Activated CD8-positive, alpha-beta T cell treated with anti-CD3 and anti-CD28 coated beads for 36 hours (primary cell): ENCODE results near the gene PHLDB3. TPM values are rescaled to one million over a fixed set of nuclear protein-coding genes. Genes with fewer than 3 reads are reported as not detected.

ENCODE experiments used
- ATAC-seq: fragments of 200-7000 bp; cut with Tn5 transposase; one replicate; pipeline ENCODE4 v1.10.0; 2021; ENCODE audit warnings: mild to moderate bottlenecking, moderate library complexity
- CTCF ChIA-PET: fragments of 350-600 bp; sonication (Branson Sonifier 250); formaldehyde crosslinking; loops from one replicate; lab custom pipeline; 2021; ENCODE audit warnings: antibody characterized with exemption; lab: Charles Lee
- POLR2A ChIA-PET: fragments of 350-600 bp; sonication (Branson Sonifier 250); formaldehyde crosslinking; loops from one replicate; lab custom pipeline; 2021; ENCODE audit warnings: antibody characterized with exemption; lab: Charles Lee
- DNase-seq: peaks from one replicate; pipeline ENCODE4 v3.0.0-alpha.2; 2020
- H3K27ac Mint-ChIP-seq: one replicate; pipeline ENCODE4 v1.8.0; 2021; ENCODE audit warnings: mild to moderate bottlenecking, mixed read lengths
- H3K27me3 Mint-ChIP-seq: one replicate; pipeline ENCODE4 v1.8.0; 2021; ENCODE audit warnings: mixed read lengths
- H3K36me3 Mint-ChIP-seq: one replicate; pipeline ENCODE4 v1.8.0; 2021; ENCODE audit warnings: low read depth, mixed read lengths
- H3K4me1 Mint-ChIP-seq: one replicate; pipeline ENCODE4 v1.8.0; 2021; ENCODE audit warnings: low read depth, mixed read lengths
- H3K4me3 Mint-ChIP-seq: one replicate; pipeline ENCODE4 v1.8.0; 2021; ENCODE audit warnings: mild to moderate bottlenecking, moderate library complexity, mixed read lengths
- H3K9me3 Mint-ChIP-seq: one replicate; pipeline ENCODE4 v1.8.0; 2021; ENCODE audit warnings: mixed read lengths
- CTCF ChIP-seq: fragments of 200-600 bp; IDR thresholded peaks from one replicate; pipeline ENCODE4 v1.8.0; 2022; ENCODE audit warnings: antibody characterized with exemption, mild to moderate bottlenecking
- intact Hi-C: fragments of 100-400 bp; cut with micrococcal nuclease; formaldehyde crosslinking; loops from one replicate; pipeline ENCODE4 v1.10.0; 2022
- total RNA-seq, 2 experiments: library from RNA; stranded (reverse); gene quantifications; one replicate each; pipeline ENCODE4 v1.2.3, GENCODE V29; 2021

Gene PHLDB3
- total RNA-seq, 2 experiments from 2014 or later: 14.7 to 17.5 TPM

- POLR2A ChIA-PET: interaction anchor here (0.7 to 1.9 kb wide), 4 partner anchors 27 to 81 kb away, joined by 3 to 5 read pairs (median 4); partner anchors contain the start of genes IRGQ and ZNF576
- peak overlapping the region; percentile 50 for H3K27ac Mint-ChIP-seq
Measured at GRCh38 chr19:43534816-43535761, 30.5 kb upstream of the PHLDB3 start.

GRCh38 chr19:43534305-43534815 is 29.8 kb upstream of the PHLDB3 start:
- peaks cover 13% of the 10 kb centered on the region for H3K4me1 Mint-ChIP-seq
- no peaks in the 10 kb centered on the region for H3K27me3 Mint-ChIP-seq
- TF ChIP-seq CTCF: no peak
- DNase-seq: no peak
- CTCF ChIA-PET: interaction anchor here (1.1 to 8.1 kb wide), 7 partner anchors 14 to 88 kb away, joined by 3 to 75 read pairs (median 9); partner anchors contain the start of genes IRGQ and ZNF576
- no peak for ATAC-seq
- intact Hi-C loops: loop anchor here (10.0 kb wide), 1 partner anchor 60 kb away; the partner anchor contains the start of genes IRGQ and ZNF576
- H3K27ac Mint-ChIP-seq: peak overlapping the region; percentile 94
- POLR2A ChIA-PET: interaction anchor here (0.6 to 1.2 kb wide), 4 partner anchors 13 to 81 kb away, joined by 3 to 5 read pairs (median 4); no protein-coding TSS in a partner anchor
- H3K36me3 Mint-ChIP-seq: peaks cover 19% of the 10 kb centered on the region
- peaks cover 3% of the 10 kb centered on the region for H3K9me3 Mint-ChIP-seq
- peak overlapping the region; percentile 82 for H3K4me3 Mint-ChIP-seq

More at GRCh38 chr19:43534816-43535761, 30.5 kb upstream of the PHLDB3 start:
- ATAC-seq: no peak
- peaks cover 26% of the 10 kb centered on the region for H3K36me3 Mint-ChIP-seq
- no peak for TF ChIP-seq CTCF
- H3K4me3 Mint-ChIP-seq: no peak overlapping the region
- no peaks in the 10 kb centered on the region for H3K27me3 Mint-ChIP-seq
- peaks cover 13% of the 10 kb centered on the region for H3K4me1 Mint-ChIP-seq
- intact Hi-C loops: loop anchor here (10.0 kb wide), 1 partner anchor 60 kb away; the partner anchor contains the start of genes IRGQ and ZNF576
- CTCF ChIA-PET: interaction anchor here (0.8 to 8.1 kb wide), 10 partner anchors 10 to 88 kb away, joined by 3 to 75 read pairs (median 5); partner anchors contain the start of genes IRGQ and ZNF576
- peak; percentile 51 for DNase-seq
- H3K9me3 Mint-ChIP-seq: peaks cover 3% of the 10 kb centered on the region

- Mint-ChIP-seq H3K27ac (peak overlapping the region; percentile 94), H3K4me3 (peak overlapping the region; percentile 82), H3K36me3 (peaks cover 14% of the 10 kb centered on the region), H3K4me1 (peaks cover 13% of the 10 kb centered on the region), H3K27me3 (no peaks in the 10 kb centered on the region), H3K9me3 (no peaks in the 10 kb centered on the region)
- intact Hi-C loops: loop anchor here (10.0 kb wide), 1 partner anchor 61 kb away; the partner anchor contains the start of genes IRGQ and ZNF576
- ATAC-seq (peak; percentile 86), DNase-seq (peak; percentile 100)
- TF ChIP-seq CTCF: no peak
- CTCF ChIA-PET: interaction anchor here (1.0 to 8.1 kb wide), 6 partner anchors 14 to 87 kb away, joined by 3 to 75 read pairs (median 11); partner anchors contain the start of genes IRGQ and ZNF576
- POLR2A ChIA-PET: interaction anchor here (0.6 to 1.2 kb wide), 8 partner anchors 13 to 246 kb away, joined by 3 to 5 read pairs (median 3); partner anchors contain the start of gene XRCC1
Measured at GRCh38 chr19:43533546-43534304, 29.2 kb upstream of the PHLDB3 start.

- Mint-ChIP-seq H3K9me3 (no peaks in the 10 kb centered on the region), H3K27me3 (no peaks in the 10 kb centered on the region), H3K36me3 (peaks cover 8% of the 10 kb centered on the region), H3K4me1 (peaks cover 16% of the 10 kb centered on the region), H3K27ac (peak within 1 kb of the TSS; percentile 94), H3K4me3 (peak within 1 kb of the TSS; percentile 82)
- ChIA-PET CTCF (interaction anchor here (1.0 to 8.1 kb wide), 7 partner anchors 13 to 101 kb away, joined by 3 to 75 read pairs (median 9); partner anchors contain the start of genes IRGQ and ZNF576), POLR2A (interaction anchor here (0.7 to 1.2 kb wide), 12 partner anchors 22 to 247 kb away, joined by 3 to 6 read pairs (median 3); partner anchors contain the start of genes IRGQ, XRCC1 and ZNF576)
- TF ChIP-seq CTCF: no peak
- DNase-seq: peak; percentile 95
- peak; percentile 56 for ATAC-seq
- intact Hi-C loops: loop anchor here (10.0 kb wide), 1 partner anchor 62 kb away; the partner anchor contains the start of genes IRGQ and ZNF576
Measured at GRCh38 chr19:43532962-43533545, 28.5 kb upstream of the PHLDB3 start, which contains the start of gene ZNF575. Gene ZNF575, plus strand, starts transcription at chr19:43533188. Its CDS starts 1,235 bp downstream, at chr19:43534423.
